AG09309 (cell line): Measurements from ENCODE around the gene WDR83.
A peak's percentile ranks its signal among the peaks of the same experiment; 100 is the strongest.

ENCODE experiments used
- DNase-seq: peaks from one replicate; pipeline ENCODE4 v3.0.0-alpha.2; 2010; ENCODE audit warnings: low read depth
- H3K4me3 ChIP-seq: 2 replicates; pipeline ENCODE4 v1.5.1; 2011; ENCODE audit warnings: mild to moderate bottlenecking, low read depth, low read length, moderate library complexity; ENCODE audit not compliant: control insufficient read depth
- CTCF ChIP-seq: IDR thresholded peaks from 2 replicates; pipeline ENCODE4 v1.5.1; 2011; ENCODE audit warnings: mild to moderate bottlenecking, low read depth, low read length, inconsistent platforms; ENCODE audit not compliant: insufficient read depth, control insufficient read depth; ENCODE audit errors: missing control alignments

The WDR83 gene

DNA sequence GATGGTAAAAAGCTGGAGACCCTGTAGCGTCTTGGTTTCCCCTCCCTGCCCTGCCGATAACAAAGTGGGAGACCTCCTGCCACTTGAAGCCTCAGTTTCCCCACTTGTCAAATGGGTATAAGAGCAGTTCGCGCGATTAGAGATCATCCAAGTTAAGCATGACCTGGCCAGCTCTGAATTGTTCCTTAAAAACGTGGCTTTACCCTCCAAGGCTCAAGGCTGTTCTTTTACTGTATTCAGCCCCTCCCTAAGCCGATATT lies 56.7 kb downstream of the WDR83 start:
- DNase-seq: no peak
- peak overlapping the region; percentile 77 for H3K4me3 ChIP-seq
- no peak for TF ChIP-seq CTCF

DNA sequence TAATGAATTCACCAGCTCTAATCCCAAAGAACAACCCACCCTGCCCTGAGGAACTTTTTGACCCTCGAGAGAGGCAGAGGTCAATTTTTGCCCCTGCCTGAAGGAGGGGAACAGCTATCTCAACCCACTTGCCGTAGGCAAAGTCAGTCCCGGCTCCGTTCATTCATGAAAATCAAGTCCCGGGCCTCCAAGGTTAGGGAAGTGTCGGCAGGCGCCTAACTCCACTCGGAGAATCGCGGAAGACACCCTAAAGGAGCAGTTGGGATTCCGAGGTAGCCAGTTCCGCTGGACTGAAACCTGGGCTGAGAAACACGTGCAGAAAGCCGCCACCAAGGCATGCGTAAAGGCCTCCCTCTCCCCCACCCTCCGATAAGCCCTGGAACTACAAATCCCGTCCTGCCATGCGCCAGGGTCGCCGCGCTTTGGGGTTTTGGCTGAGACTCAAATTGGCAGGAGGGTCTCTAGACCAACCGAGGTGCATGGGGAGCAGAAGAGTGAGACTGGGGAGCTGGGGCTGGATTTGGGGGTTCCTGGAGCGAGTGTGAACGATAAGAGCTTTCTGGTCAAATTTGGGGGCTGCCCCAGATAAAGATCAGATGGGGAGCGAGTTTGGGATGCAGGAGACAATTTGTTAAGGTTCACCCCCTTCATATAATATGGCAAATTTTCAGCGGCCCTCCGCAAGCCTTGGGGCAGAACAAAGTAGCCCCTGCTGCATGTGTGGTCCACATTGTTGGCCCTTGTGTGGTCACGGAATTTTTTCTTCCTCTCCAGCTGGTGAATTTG lies 57.2 kb downstream of the WDR83 start, which contains the start of gene TNPO2:
TNPO2 (minus strand) TSS at position 292 of the 786 bp plus-strand sequence. CDS start 2,955 bp downstream, outside the sequence.
- no peak for TF ChIP-seq CTCF
- H3K4me3 ChIP-seq: peak within 1 kb of the TSS; percentile 77
- DNase-seq: no peak
